ENCODE results near the gene SPECC1L. TPM values are rescaled to one million over a fixed set of nuclear protein-coding genes. Genes with fewer than 3 reads are reported as not detected.
A peak's percentile ranks its signal among the peaks of the same experiment; 100 is the strongest.

SPECC1L gene
- total RNA-seq, 4 donors from 2014 or later = 42.2 to 45.1 (median 43.6) TPM

DNA sequence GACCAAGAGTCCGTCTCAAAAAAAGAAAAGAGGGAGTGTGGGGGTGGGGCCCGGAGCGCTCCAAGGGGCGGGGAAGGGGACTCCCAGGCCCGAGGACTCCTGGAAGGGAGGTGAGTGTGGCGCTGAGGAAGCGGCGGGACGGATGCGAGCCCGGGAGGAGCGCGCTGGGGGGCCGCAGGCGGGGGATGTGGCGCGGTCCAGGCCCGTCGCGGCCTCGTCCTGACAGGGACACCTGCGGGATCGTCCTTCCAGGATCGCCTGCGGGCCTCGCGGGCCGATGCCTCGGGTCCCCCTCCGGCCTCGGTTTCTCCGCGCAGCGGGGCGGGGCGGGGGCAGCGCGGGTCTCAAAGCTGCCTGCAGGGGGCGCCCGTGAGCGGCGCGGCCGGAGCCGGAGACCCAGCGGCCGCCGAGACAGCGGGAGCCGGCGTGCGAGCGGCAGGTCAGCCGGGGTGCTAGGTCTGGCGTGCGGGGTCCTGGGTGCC is 152.9 kb downstream of the SPECC1L start:
- Histone ChIP-seq H3K4me1 (peaks cover 0 to 39% (median 14%) of the 10 kb centered on the region in 4 donors), H3K36me3 (peaks cover 0 to 8% (median 0%) of the 10 kb centered on the region in 3 donors), H3K9me3 (no peaks in the 10 kb centered on the region), H3K27me3 (peaks cover 0 to 17% of the 10 kb centered on the region in 2 donors), H3K4me3 (peak overlapping the region; percentile 47 to 62 (median 57)), H3K27ac (peak overlapping the region in 2 of 4 donors; percentile 43 to 67)
- DNase-seq (ENCODE audit: low spot score in 2 of 2) = no peak
- WGBS, 2 donors = 4 to 5% methylated on average over 23 to 32 of the region's 56 CpGs
- no peak for TF ChIP-seq POLR2A (IDR thresholded peaks at IDR 0.05)
- TF ChIP-seq, protein P1, sequence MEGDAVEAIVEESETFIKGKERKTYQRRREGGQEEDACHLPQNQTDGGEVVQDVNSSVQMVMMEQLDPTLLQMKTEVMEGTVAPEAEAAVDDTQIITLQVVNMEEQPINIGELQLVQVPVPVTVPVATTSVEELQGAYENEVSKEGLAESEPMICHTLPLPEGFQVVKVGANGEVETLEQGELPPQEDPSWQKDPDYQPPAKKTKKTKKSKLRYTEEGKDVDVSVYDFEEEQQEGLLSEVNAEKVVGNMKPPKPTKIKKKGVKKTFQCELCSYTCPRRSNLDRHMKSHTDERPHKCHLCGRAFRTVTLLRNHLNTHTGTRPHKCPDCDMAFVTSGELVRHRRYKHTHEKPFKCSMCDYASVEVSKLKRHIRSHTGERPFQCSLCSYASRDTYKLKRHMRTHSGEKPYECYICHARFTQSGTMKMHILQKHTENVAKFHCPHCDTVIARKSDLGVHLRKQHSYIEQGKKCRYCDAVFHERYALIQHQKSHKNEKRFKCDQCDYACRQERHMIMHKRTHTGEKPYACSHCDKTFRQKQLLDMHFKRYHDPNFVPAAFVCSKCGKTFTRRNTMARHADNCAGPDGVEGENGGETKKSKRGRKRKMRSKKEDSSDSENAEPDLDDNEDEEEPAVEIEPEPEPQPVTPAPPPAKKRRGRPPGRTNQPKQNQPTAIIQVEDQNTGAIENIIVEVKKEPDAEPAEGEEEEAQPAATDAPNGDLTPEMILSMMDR (IDR thresholded peaks at IDR 0.05) = peak; percentile 92 to 96 (median 94)

DNA sequence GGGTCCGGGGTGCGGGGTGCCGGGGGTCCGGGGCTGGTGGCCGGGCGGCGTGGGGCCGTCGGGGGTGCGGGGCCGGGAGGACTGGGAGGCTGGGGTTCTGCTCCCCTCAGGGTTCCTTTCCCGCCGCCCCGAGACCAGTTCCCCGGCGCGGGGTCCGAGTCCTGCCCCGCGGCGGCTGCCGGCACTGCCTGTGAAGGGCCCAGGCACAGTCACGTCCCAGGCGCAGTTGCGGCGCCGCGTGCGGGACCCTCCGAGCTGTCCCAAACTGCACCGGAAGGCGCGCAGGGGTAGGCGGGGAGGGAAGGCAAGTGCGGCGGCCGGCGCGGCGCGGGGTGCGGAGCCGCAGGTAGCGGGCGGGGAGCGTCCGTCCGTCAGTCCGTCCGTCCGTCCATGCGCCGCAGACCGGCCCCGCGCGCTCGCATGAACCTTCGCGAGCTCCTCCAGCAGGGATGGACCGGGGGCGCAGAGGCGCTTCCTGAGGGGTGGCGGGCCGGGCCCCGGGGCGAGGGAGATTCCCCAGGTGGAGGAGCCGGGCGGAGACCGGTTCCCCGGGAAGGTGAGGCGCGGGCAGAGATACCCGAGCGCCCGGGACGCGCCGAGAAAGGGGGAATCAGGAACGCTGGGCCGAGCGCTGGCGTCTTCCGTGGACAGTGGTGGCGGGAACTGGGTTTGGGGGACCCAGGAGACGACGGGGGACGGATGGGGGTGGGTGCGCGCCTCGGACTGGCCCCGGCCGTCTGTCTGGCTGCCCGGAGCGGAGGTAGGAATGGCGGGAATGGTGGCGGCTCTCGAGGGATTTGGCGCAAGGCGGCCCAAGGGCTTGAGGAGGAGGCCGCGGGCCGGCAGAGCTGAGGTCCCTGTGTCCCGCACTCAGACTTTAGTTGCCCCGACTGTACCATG is 153.6 kb downstream of the SPECC1L start:
- peaks cover 0 to 39% (median 17%) of the 10 kb centered on the region in 4 donors for H3K4me1 ChIP-seq
- H3K27me3 ChIP-seq = peaks cover 0 to 17% of the 10 kb centered on the region in 2 donors
- WGBS, 2 donors = 3 to 14% methylated on average over 54 to 65 of the region's 105 CpGs
- peaks cover 0 to under 1% (median 0%) of the 10 kb centered on the region in 3 donors for H3K36me3 ChIP-seq
- H3K4me3 ChIP-seq = peak overlapping the region; percentile 47 to 62 (median 57)
- H3K27ac ChIP-seq = peak overlapping the region in 3 of 4 donors; percentile 28 to 67 (median 43)
- H3K9me3 ChIP-seq = no peaks in the 10 kb centered on the region
- no peak for DNase-seq (ENCODE audit: low spot score in 2 of 2)
- TF ChIP-seq, protein P1 (IDR thresholded peaks at IDR 0.05) = no peak
- TF ChIP-seq EP300 (IDR thresholded peaks at IDR 0.05) = no peak
- no peak for TF ChIP-seq POLR2A (IDR thresholded peaks at IDR 0.05)

DNA sequence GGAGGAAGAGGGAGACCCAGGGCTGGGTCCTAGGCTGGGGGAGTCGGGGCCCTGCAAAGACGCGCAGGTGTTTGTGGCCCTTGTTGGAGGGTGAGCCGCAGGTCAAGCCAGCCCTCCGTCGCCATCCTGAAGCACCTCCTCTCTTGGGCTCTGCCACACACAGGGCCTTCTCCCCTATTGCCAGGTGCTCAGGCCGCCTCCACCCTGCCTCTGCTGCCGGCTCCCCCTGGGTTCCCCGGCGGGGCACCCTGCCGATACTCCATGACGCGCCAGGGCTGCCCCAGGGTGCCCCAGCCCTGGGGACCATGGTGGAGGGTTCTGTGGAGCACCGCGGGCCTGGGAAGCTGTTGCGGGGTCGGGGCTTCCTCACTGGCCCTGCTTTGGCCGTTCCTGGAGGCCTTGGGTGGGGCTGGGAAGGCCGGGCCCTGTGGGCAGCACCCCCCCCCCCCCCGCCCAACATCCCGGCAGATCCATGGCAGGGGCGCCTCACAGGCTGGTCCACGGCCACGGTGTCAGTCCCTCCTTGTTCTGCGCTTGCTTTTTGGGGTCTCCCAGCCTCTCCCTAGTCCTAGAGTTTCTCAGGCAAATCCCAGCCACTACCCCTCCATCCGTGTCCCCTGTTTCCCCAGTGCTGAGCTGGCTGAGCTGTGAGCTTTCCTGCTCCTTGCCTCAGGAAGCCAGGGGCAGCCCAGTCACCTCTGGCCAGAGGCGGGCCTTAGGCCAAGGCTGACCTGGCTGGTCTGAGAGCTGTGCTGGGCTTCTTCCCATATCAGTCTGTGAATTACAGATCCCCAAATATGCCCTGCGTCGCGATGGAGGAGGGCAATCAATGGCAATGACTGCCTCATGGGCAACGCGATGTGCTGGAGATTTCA is 154.5 kb downstream of the SPECC1L start:
- H3K4me3 ChIP-seq = peak overlapping the region in 1 of 4 donors; percentile 60
- H3K36me3 ChIP-seq = no peaks in the 10 kb centered on the region
- peaks cover 0 to 17% of the 10 kb centered on the region in 2 donors for H3K27me3 ChIP-seq
- DNase-seq (ENCODE audit: low spot score in 2 of 2) = no peak
- TF ChIP-seq EP300 (IDR thresholded peaks at IDR 0.05) = no peak
- no peak for TF ChIP-seq POLR2A (IDR thresholded peaks at IDR 0.05)
- TF ChIP-seq, protein P1 (IDR thresholded peaks at IDR 0.05) = no peak
- WGBS, 2 donors = 78 to 80% methylated on average over 20 to 30 of the region's 32 CpGs
- H3K27ac ChIP-seq = no peak overlapping the region
- H3K4me1 ChIP-seq = peaks cover 0 to 35% (median 22%) of the 10 kb centered on the region in 4 donors
- no peaks in the 10 kb centered on the region for H3K9me3 ChIP-seq

DNA sequence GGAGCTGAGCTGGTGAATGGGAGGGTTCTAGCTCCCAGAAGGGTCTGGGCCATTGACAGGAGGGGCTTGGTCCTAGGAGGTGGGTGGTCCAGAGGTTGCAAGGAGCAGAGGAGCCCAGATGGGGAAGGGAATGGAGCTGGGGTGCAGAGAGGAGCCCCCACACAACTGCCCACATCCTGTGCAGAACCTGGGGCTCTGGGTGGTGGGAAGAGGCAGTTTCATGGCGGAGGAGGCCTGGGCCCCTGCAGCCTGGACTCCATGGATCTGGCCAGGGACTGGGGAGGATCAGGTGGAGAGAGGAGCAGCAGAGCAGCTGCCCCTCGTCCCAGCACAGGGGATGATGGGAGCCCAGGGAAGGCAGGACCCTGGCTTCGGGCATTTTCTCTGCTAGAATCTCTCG is 155.8 kb downstream of the SPECC1L start:
- WGBS, 2 donors = 85% methylated on average over 4 of the region's 4 CpGs

More for the DNA sequence above, 155.8 kb downstream of the SPECC1L start:
- no peaks in the 10 kb centered on the region for H3K36me3 ChIP-seq
- H3K4me1 ChIP-seq = peaks cover 0 to 35% (median 17%) of the 10 kb centered on the region in 4 donors
- DNase-seq (ENCODE audit: low spot score in 2 of 2) = no peak
- TF ChIP-seq EP300 (IDR thresholded peaks at IDR 0.05) (no peak), POLR2A (IDR thresholded peaks at IDR 0.05) (no peak)
- TF ChIP-seq, protein P1 (IDR thresholded peaks at IDR 0.05) = no peak
- no peak overlapping the region for H3K4me3 ChIP-seq
- peaks cover 0 to 17% of the 10 kb centered on the region in 2 donors for H3K27me3 ChIP-seq
- H3K9me3 ChIP-seq = no peaks in the 10 kb centered on the region
- H3K27ac ChIP-seq = peak overlapping the region in 1 of 4 donors; percentile 84

Data from tibial nerve (tissue), 4 donors.